Measurements from ENCODE around the gene FZD10.

The FZD10 gene

DNA sequence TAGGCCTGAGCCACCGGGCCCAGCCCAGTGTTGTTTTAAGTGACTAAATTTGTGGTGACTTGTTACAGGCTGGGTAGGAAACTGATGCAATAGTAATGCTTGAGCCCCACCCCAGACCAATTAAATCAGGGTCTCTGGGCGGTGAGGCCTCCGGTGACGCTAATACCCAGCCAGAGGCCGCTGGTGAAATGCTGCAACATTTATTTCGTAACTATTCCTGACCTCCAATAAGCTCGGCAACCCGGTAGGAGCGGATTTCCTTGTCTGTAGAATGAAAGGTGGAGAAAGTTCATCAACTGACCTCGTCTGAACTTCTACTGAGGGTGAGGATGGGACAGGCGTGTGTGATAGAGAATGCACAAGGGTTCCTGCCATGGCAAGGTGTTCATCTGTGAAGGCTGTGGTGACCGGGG is 42.3 kb downstream of the FZD10 start:
- DNase-seq (ENCODE audit: low spot score) (no peak), FAIRE-seq (no peak)

GRCh38 chr12:130205495-130205894 is 43.2 kb downstream of the FZD10 start:
- FAIRE-seq (peak; percentile 55), DNase-seq (ENCODE audit: low spot score) (no peak)

DNA sequence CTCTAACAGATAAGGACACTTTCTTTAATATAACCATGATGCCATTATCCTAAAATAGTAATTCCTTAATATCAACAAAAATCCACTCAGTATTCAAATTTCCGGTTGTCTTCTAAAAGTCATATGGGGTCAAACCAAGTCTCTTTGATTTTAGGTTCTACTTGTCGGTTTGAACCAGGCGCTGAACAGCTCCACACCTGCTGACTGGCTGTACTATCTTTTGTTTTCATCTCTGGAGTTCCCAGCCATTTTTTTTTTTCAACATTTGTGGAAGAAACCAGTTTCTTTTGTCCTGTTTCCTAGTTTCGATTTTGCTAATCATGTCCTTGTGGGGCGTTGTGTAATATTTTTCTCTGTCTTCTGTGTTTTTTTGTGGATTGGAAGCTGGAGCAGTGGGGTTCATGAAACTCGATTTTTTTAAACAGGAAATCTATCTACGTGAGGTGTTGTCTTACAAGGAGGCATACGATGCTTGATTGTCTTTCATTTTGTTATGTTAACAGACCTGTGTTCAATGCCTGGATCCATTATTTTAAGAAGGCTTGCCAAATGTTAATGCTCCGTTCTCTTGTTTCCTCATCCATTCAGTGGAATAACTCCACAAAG is 50.2 kb downstream of the FZD10 start:
- no peak for DNase-seq (ENCODE audit: low spot score)
- no peak for FAIRE-seq

DNA sequence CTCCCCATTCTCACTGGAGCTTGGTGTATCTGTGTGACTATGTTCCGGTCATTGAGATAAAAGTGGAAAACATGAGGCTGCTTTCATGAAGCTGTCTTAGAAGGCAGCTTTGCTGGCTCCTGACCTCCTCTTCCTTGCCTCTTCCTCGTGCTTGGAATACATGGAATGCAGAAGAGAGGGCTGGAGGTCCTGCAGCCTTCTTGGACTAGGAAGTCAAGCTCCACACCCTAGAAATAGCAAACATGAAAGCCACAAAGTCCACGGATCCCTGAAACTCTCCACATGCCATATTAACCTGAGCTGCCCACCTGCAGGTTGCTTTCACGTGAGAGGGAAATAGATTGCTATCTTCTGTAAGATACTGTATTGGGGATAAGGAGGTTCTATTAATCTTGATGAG is 51.0 kb downstream of the FZD10 start:
- no peak for DNase-seq (ENCODE audit: low spot score)
- no peak for FAIRE-seq

DNA sequence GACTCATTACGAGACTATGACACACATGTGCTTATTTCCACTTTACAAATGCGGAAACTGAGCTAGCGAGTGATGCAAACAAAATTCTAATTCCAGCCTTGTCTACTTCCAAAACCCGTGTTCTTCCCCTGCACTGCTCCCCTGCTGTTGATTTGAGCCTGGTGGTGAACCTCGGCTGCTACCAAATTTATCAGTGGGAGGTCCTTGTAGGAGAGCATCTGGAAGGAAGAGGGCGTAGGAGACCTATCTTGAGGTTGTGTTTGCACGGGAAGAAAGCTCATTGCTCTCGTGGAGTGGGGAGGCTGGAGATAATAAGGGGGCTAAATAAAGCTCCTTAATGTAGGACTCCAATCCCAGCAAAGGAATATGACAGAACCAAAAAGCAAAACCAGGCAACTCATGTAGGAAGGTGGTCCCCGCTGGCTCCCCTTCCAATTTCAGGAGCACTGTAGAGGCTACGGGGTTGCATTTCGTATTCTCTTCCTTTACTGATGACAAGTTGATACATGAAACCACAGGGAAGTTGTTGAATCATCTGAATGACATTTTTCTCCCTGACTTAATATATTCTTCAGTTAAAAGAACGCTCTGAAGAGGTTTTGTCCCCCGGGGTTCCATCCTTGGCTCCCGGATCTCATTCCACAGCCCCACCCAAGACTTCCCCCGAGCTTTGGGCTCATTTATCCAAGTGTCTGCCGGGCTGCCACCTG is 52.6 kb downstream of the FZD10 start:
- DNase-seq (ENCODE audit: low spot score): peak; percentile 41
- no peak for FAIRE-seq

Measured in urothelium cell line (cell line).